Liver (tissue), 9 donors: ENCODE results near the gene SPATA33. TPM values are rescaled to one million over a fixed set of nuclear protein-coding genes. Genes with fewer than 3 reads are reported as not detected.

ENCODE experiments used
- DNase-seq: peaks from one replicate; pipeline ENCODE4 v3.0.0-alpha.2; 2017; ENCODE audit warnings: low spot score
- H3K27ac ChIP-seq, 2 donors: one replicate each; pipeline ENCODE4 v1.7.0; 2013; ENCODE audit warnings: inconsistent platforms in 2 of 2, low read length in 2 of 2, control low read depth in 1 of 2, low read depth in 1 of 2, mild to moderate bottlenecking in 1 of 2
- H3K27me3 ChIP-seq, 4 donors: one replicate each; pipeline versions ENCODE4 v1.6.1 to v1.7.0; 2013; ENCODE audit warnings: low read length in 3 of 4, inconsistent platforms in 1 of 4, mild to moderate bottlenecking in 1 of 4, moderate library complexity in 1 of 4; ENCODE audit not compliant: control insufficient read depth in 4 of 4, insufficient read depth in 4 of 4
- H3K36me3 ChIP-seq, 4 donors: one replicate each; pipeline versions ENCODE4 v1.6.1 to v1.7.0; 2013; ENCODE audit warnings: low read length in 3 of 4, mild to moderate bottlenecking in 3 of 4, low read depth in 1 of 4, moderate library complexity in 1 of 4; ENCODE audit not compliant: control insufficient read depth in 4 of 4, insufficient read depth in 3 of 4
- H3K4me1 ChIP-seq, 4 donors: one replicate each; pipeline versions ENCODE4 v1.6.1 to v1.7.0; 2013; ENCODE audit warnings: low read length in 3 of 4, mild to moderate bottlenecking in 3 of 4, moderate library complexity in 1 of 4; ENCODE audit not compliant: control insufficient read depth in 4 of 4, insufficient read depth in 4 of 4
- H3K4me3 ChIP-seq, 3 donors: one replicate each; pipeline versions ENCODE4 v1.6.1 to v1.7.0; 2013; ENCODE audit warnings: low read length in 3 of 3, control low read depth in 1 of 3, low read depth in 1 of 3, mild to moderate bottlenecking in 1 of 3
- H3K9ac ChIP-seq, 2 donors: one replicate each; pipeline ENCODE4 v1.7.0; 2013; ENCODE audit warnings: low read length in 2 of 2, mild to moderate bottlenecking in 2 of 2, moderate library complexity in 2 of 2, control low read depth in 1 of 2, low read depth in 1 of 2
- H3K9me3 ChIP-seq, 4 donors: one replicate each; pipeline versions ENCODE4 v1.6.1 to v1.7.0; 2013; ENCODE audit warnings: low read length in 3 of 4; ENCODE audit not compliant: control insufficient read depth in 4 of 4
- EGR1 ChIP-seq, 2 donors: IDR thresholded peaks; 2 replicates each; pipeline ENCODE4 v1.6.1; 2016 to 2018; ENCODE audit warnings: antibody characterized with exemption in 2 of 2, low read depth in 2 of 2
- FOXA1 ChIP-seq: IDR thresholded peaks from 2 replicates; pipeline ENCODE4 v1.6.1; 2016; ENCODE audit warnings: antibody characterized with exemption
- FOXA2 ChIP-seq: IDR thresholded peaks from 2 replicates; pipeline ENCODE4 v1.6.1; 2016; ENCODE audit warnings: antibody characterized with exemption
- GABPA ChIP-seq, 2 donors: IDR thresholded peaks in 1 of 2; conservative IDR thresholded peaks in 1 of 2; 2 replicates each; pipeline ENCODE4 v1.6.1; 2016; ENCODE audit warnings: antibody characterized with exemption in 2 of 2, mild to moderate bottlenecking in 1 of 2, moderate library complexity in 1 of 2
- HNF4A ChIP-seq, 2 donors: conservative IDR thresholded peaks; 2 replicates each; pipeline ENCODE4 v1.6.1; 2016; ENCODE audit warnings: antibody characterized with exemption in 2 of 2, mild to moderate bottlenecking in 2 of 2
- HNF4G ChIP-seq: IDR thresholded peaks from 2 replicates; pipeline ENCODE4 v1.6.1; 2016; ENCODE audit warnings: antibody characterized with exemption
- JUND ChIP-seq, 2 donors: IDR thresholded peaks; 2 replicates each; pipeline ENCODE4 v1.6.1; 2016; ENCODE audit warnings: antibody characterized with exemption in 2 of 2
- NR2F2 ChIP-seq: IDR thresholded peaks from 2 replicates; pipeline ENCODE4 v1.6.1; 2016; ENCODE audit warnings: antibody characterized with exemption
- RAD21 ChIP-seq, 2 donors: IDR thresholded peaks; 2 replicates each; pipeline ENCODE4 v1.6.1; 2016; ENCODE audit warnings: antibody characterized with exemption in 2 of 2, mild to moderate bottlenecking in 2 of 2
- RXRA ChIP-seq, 2 donors: IDR thresholded peaks; 2 replicates each; pipeline ENCODE4 v1.6.1; 2017 to 2018; ENCODE audit warnings: antibody characterized with exemption in 2 of 2, mild to moderate bottlenecking in 1 of 2
- SP1 ChIP-seq: IDR thresholded peaks from 2 replicates; pipeline ENCODE4 v1.6.1; 2018; ENCODE audit warnings: antibody characterized with exemption, mild to moderate bottlenecking
- TAF1 ChIP-seq: conservative IDR thresholded peaks from 2 replicates; pipeline ENCODE4 v1.6.1; 2016; ENCODE audit warnings: antibody characterized with exemption, mild to moderate bottlenecking
- YY1 ChIP-seq: IDR thresholded peaks from 2 replicates; pipeline ENCODE4 v1.6.1; 2016; ENCODE audit warnings: antibody characterized with exemption, mild to moderate bottlenecking
- WGBS: extraction: QIAGEN DNeasy Blood & Tissue Kit; methylation state at CpG from one replicate; pipeline ENCODE4 v1.1.7; 2013; 5-methylcytosine and 5-hydroxymethylcytosine counted together
- polyA plus RNA-seq, 2 donors: library from polyadenylated mRNA; stranded (reverse) in 1 of 2; unstranded in 1 of 2; fragments of 200-250 nt in 1 of 2; fragments of >200 nt in 1 of 2; fragmentation: Nextera tagmentation in 1 of 2; extraction: Ambion mirVana in 1 of 2; gene quantifications; one replicate each; pipeline versions ENCODE4 v1.2.1 to v1.2.3, GENCODE V29; 2013 to 2015
- total RNA-seq, 2 donors: library from RNA; depleted of rRNA; stranded (reverse); fragments of >200 nt; gene quantifications; one replicate each; pipeline ENCODE4 v1.2.3, GENCODE V29; 2014
- TF ChIP-seq, protein P1 (sequence below): IDR thresholded peaks from 2 replicates; pipeline ENCODE4 v1.6.1; 2016; ENCODE audit warnings: antibody characterized with exemption
- TF ChIP-seq, protein P2 (sequence below): IDR thresholded peaks from 2 replicates; pipeline ENCODE4 v1.6.1; 2016; ENCODE audit warnings: antibody characterized with exemption
- TF ChIP-seq, protein P3 (sequence below): fragments of 150-350 bp; IDR thresholded peaks from 2 replicates; pipeline ENCODE4 v1.5.1; 2017; ENCODE audit warnings: improper control_type of control experiment, low read depth, low read length; ENCODE audit not compliant: missing input control
- TF ChIP-seq, protein P4 (sequence below): IDR thresholded peaks from 2 replicates; pipeline ENCODE4 v1.6.1; 2016; ENCODE audit warnings: antibody characterized with exemption
- TF ChIP-seq, protein P5 (sequence below): IDR thresholded peaks from 2 replicates; pipeline ENCODE4 v1.6.1; 2016; ENCODE audit warnings: antibody characterized with exemption, mild to moderate bottlenecking
- donor health status: healthy.
- donor health status: healthy.
- donor health status: healthy.
- donor health status: healthy.
- donor health status: healthy.

Gene SPATA33
- total and polyA plus RNA-seq, 4 donors = 1.6 to 3.6 (median 3.4) TPM

DNA sequence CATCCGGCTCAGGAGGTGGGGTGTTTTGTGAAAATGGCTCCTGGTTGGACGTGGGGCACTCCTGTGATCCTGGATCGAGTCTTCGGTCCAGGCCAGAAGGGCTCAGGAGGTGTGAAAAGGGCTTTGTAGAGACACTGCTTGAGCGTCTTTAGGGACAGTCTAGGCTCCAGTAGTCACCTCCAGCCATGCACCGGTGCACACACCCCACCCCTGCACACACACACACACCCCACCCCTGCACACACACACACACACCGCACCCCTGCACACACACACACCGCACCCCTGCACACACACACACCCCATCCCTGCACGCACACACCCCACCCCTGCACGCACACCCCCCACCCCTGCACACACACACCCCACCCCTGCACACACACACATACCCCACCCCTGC lies 19.2 kb upstream of the SPATA33 start:
- Histone ChIP-seq H3K27me3 (no peaks in the 10 kb centered on the region), H3K4me3 (no peak overlapping the region), H3K9me3 (no peaks in the 10 kb centered on the region), H3K27ac (no peak overlapping the region), H3K9ac (no peak overlapping the region), H3K36me3 (no peaks in the 10 kb centered on the region), H3K4me1 (peaks cover 0 to 6% (median 3%) of the 10 kb centered on the region in 4 donors)
- 78% methylated on average over 10 of the region's 10 CpGs for WGBS
- DNase-seq = no peak
- TF ChIP-seq NR2F2 = no peak
- no peak for TF ChIP-seq FOXA2
- no peak for TF ChIP-seq YY1
- TF ChIP-seq, protein P1, sequence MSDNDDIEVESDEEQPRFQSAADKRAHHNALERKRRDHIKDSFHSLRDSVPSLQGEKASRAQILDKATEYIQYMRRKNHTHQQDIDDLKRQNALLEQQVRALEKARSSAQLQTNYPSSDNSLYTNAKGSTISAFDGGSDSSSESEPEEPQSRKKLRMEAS = no peak
- no peak for TF ChIP-seq EGR1 (IDR thresholded peaks at IDR 0.05; ENCODE audit: low read depth in 2 of 2)
- TF ChIP-seq, protein P2, sequence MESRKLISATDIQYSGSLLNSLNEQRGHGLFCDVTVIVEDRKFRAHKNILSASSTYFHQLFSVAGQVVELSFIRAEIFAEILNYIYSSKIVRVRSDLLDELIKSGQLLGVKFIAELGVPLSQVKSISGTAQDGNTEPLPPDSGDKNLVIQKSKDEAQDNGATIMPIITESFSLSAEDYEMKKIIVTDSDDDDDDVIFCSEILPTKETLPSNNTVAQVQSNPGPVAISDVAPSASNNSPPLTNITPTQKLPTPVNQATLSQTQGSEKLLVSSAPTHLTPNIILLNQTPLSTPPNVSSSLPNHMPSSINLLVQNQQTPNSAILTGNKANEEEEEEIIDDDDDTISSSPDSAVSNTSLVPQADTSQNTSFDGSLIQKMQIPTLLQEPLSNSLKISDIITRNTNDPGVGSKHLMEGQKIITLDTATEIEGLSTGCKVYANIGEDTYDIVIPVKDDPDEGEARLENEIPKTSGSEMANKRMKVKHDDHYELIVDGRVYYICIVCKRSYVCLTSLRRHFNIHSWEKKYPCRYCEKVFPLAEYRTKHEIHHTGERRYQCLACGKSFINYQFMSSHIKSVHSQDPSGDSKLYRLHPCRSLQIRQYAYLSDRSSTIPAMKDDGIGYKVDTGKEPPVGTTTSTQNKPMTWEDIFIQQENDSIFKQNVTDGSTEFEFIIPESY = no peak
- TF ChIP-seq TAF1 = no peak
- TF ChIP-seq, protein P3, sequence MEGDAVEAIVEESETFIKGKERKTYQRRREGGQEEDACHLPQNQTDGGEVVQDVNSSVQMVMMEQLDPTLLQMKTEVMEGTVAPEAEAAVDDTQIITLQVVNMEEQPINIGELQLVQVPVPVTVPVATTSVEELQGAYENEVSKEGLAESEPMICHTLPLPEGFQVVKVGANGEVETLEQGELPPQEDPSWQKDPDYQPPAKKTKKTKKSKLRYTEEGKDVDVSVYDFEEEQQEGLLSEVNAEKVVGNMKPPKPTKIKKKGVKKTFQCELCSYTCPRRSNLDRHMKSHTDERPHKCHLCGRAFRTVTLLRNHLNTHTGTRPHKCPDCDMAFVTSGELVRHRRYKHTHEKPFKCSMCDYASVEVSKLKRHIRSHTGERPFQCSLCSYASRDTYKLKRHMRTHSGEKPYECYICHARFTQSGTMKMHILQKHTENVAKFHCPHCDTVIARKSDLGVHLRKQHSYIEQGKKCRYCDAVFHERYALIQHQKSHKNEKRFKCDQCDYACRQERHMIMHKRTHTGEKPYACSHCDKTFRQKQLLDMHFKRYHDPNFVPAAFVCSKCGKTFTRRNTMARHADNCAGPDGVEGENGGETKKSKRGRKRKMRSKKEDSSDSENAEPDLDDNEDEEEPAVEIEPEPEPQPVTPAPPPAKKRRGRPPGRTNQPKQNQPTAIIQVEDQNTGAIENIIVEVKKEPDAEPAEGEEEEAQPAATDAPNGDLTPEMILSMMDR = no peak
- TF ChIP-seq, protein P4, sequence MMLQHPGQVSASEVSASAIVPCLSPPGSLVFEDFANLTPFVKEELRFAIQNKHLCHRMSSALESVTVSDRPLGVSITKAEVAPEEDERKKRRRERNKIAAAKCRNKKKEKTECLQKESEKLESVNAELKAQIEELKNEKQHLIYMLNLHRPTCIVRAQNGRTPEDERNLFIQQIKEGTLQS = no peak
- no peak for TF ChIP-seq HNF4A (conservative IDR thresholded peaks at IDR 0.05)
- TF ChIP-seq HNF4G = no peak
- no peak for TF ChIP-seq JUND (IDR thresholded peaks at IDR 0.05)
- no peak for TF ChIP-seq GABPA (IDR thresholded peaks at IDR 0.05 in 1 of 2, conservative IDR thresholded peaks at IDR 0.05 in 1 of 2)
- no peak for TF ChIP-seq SP1
- no peak for TF ChIP-seq RXRA (IDR thresholded peaks at IDR 0.05)
- TF ChIP-seq FOXA1 = no peak
- TF ChIP-seq, protein P5, sequence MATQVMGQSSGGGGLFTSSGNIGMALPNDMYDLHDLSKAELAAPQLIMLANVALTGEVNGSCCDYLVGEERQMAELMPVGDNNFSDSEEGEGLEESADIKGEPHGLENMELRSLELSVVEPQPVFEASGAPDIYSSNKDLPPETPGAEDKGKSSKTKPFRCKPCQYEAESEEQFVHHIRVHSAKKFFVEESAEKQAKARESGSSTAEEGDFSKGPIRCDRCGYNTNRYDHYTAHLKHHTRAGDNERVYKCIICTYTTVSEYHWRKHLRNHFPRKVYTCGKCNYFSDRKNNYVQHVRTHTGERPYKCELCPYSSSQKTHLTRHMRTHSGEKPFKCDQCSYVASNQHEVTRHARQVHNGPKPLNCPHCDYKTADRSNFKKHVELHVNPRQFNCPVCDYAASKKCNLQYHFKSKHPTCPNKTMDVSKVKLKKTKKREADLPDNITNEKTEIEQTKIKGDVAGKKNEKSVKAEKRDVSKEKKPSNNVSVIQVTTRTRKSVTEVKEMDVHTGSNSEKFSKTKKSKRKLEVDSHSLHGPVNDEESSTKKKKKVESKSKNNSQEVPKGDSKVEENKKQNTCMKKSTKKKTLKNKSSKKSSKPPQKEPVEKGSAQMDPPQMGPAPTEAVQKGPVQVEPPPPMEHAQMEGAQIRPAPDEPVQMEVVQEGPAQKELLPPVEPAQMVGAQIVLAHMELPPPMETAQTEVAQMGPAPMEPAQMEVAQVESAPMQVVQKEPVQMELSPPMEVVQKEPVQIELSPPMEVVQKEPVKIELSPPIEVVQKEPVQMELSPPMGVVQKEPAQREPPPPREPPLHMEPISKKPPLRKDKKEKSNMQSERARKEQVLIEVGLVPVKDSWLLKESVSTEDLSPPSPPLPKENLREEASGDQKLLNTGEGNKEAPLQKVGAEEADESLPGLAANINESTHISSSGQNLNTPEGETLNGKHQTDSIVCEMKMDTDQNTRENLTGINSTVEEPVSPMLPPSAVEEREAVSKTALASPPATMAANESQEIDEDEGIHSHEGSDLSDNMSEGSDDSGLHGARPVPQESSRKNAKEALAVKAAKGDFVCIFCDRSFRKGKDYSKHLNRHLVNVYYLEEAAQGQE = no peak
- no peak for TF ChIP-seq RAD21 (IDR thresholded peaks at IDR 0.05)
